ENCODE results near the gene KRT4.
"Not testable (repeated sequence)": the region's sequence is repeated elsewhere in the genome, so short reads cannot be mapped to it uniquely, and the experiment has no call there.

The KRT4 gene

GRCh38 chr12:52772772-52773171 is 41.1 kb downstream of the KRT4 start:
- DNase-seq: no peak

GRCh38 chr12:52772188-52772587 is 41.7 kb downstream of the KRT4 start:
- no peak for DNase-seq

GRCh38 chr12:52771505-52771904 is 42.4 kb downstream of the KRT4 start:
- DNase-seq: no peak

- no peak for DNase-seq
These were observed 42.8 kb downstream of the KRT4 start for GRCh38 chr12:52771088-52771487.

GRCh38 chr12:52769946-52770345 is 44.0 kb downstream of the KRT4 start:
- no peak for DNase-seq

- DNase-seq: no peak
These were observed 44.6 kb downstream of the KRT4 start for GRCh38 chr12:52769354-52769753.

- DNase-seq: no peak
These were observed 45.3 kb downstream of the KRT4 start for GRCh38 chr12:52768479-52769200.

GRCh38 chr12:52767427-52767826 is 46.5 kb downstream of the KRT4 start:
- DNase-seq: no peak

- no peak for DNase-seq
These were observed 46.9 kb downstream of the KRT4 start for GRCh38 chr12:52767020-52767379.

- DNase-seq: no peak
These were observed 47.4 kb downstream of the KRT4 start for GRCh38 chr12:52766351-52767019.

GRCh38 chr12:52765702-52766101 is 48.2 kb downstream of the KRT4 start:
- no peak for DNase-seq

- DNase-seq: no peak
These were observed 49.9 kb downstream of the KRT4 start for GRCh38 chr12:52763991-52764390.

- no peak for DNase-seq
These were observed 50.8 kb downstream of the KRT4 start for GRCh38 chr12:52763036-52763659.

GRCh38 chr12:52761802-52762201 is 52.1 kb downstream of the KRT4 start:
- DNase-seq: no peak

GRCh38 chr12:52761218-52761617 is 52.7 kb downstream of the KRT4 start:
- DNase-seq: not testable (repeated sequence)

- DNase-seq: no peak
These were observed 53.3 kb downstream of the KRT4 start for GRCh38 chr12:52760623-52761022.

GRCh38 chr12:52759695-52760094 is 54.2 kb downstream of the KRT4 start:
- DNase-seq: no peak

GRCh38 chr12:52759218-52759617 is 54.7 kb downstream of the KRT4 start:
- DNase-seq: no peak

GRCh38 chr12:52757449-52758176 is 56.3 kb downstream of the KRT4 start:
- no peak for DNase-seq
